Measurements from ENCODE around the gene CRYBG1. TPM values are rescaled to one million over a fixed set of nuclear protein-coding genes. Genes with fewer than 3 reads are reported as not detected.

Gene CRYBG1
- total and polyA plus RNA-seq, 2 donors (not counting 3 experiments of a cell fraction or from before 2014, with no cell fraction given) = 4.1 to 30.1 TPM

- no peaks in the 10 kb centered on the region for H3K79me2 ChIP-seq (ENCODE audit: control insufficient read depth, insufficient read depth, low read length)
Observed at GRCh38 chr6:106385530-106385929, 25.0 kb downstream of the CRYBG1 start.

DNA sequence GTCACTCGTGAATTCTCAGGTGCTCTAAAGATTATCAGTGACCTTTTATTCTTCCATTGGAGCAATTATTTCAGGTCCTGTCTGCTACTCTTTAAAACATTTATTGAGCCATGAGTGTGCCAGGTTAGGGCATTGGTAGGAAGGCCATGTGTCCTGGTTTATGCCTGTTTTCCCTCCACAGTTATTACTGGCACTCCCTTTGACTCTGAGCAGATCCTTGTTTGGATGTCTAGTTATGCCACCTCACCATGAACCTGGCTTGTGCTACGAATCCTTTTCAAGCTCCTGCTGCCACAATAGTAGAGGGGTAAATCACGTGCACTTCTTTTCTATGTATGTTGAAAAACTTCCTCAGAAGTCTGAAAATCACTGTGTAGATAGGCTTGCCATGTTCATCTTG lies 27.4 kb downstream of the CRYBG1 start:
- Histone ChIP-seq H3K9me3 (replicated peaks; ENCODE audit: control insufficient read depth, insufficient read depth, low read length) (no peaks in the 10 kb centered on the region), H3K27me3 (ENCODE audit: control insufficient read depth in 2 of 2, insufficient read depth in 2 of 2, low read length in 2 of 2) (peaks cover 4 to 5% of the 10 kb centered on the region in 2 experiments), H3K27ac (ENCODE audit: insufficient read depth, low read depth, low read length) (no peak overlapping the region), H3K4me1 (ENCODE audit: control insufficient read depth, extremely low read depth, insufficient read depth, low read length) (no peaks in the 10 kb centered on the region), H3K36me3 (ENCODE audit: control insufficient read depth in 2 of 2, extremely low read depth in 1 of 2, insufficient read depth in 2 of 2, low read length in 2 of 2) (no peaks in the 10 kb centered on the region), H2AFZ (ENCODE audit: low read depth, low read length) (no peak overlapping the region), H3K4me2 (ENCODE audit: insufficient read depth, low read length) (no peak overlapping the region), H4K20me1 (replicated peaks; ENCODE audit: control insufficient read depth, extremely low read depth, insufficient read depth, low read length) (no peaks in the 10 kb centered on the region), H3K9ac (replicated peaks; ENCODE audit: extremely low read depth, insufficient read depth, low read length) (no peak overlapping the region), H3K79me2 (ENCODE audit: control insufficient read depth, insufficient read depth, low read length) (no peaks in the 10 kb centered on the region), H3K4me3 (replicated peaks in 1 of 3; ENCODE audit: insufficient read depth in 1 of 3, low read depth in 1 of 3, low read length in 3 of 3) (no peak overlapping the region), H3K9me1 (replicated peaks; ENCODE audit: control insufficient read depth, extremely low read depth, insufficient read depth, low read length) (no peaks in the 10 kb centered on the region)
- dilution Hi-C loops (cut with MboI; ENCODE audit: extremely low pct_ligation_motif_present, low sequenced_read_pairs) (no loop called here), intact Hi-C loops (cut with micrococcal nuclease) (no loop called here)
- DNase-seq (ENCODE audit: low read depth, low spot score) (no peak), FAIRE-seq (no peak)
- BruUV-seq (replicated peaks) = no TSS peak
- CTCF ChIA-PET = no interaction called here
- POLR2A ChIA-PET = no interaction called here
- no peak for TF ChIP-seq GATA2 (IDR thresholded peaks at IDR 0.05; ENCODE audit: insufficient read depth, insufficient read length, low read depth, low read length)
- no peak for TF ChIP-seq MYC (IDR thresholded peaks at IDR 0.05; ENCODE audit: low read depth, low read length)
- TF ChIP-seq JUN (IDR thresholded peaks at IDR 0.05; ENCODE audit: borderline replicate concordance, insufficient read depth, insufficient read length, low read depth) = no peak
- no peak for TF ChIP-seq FOS (IDR thresholded peaks at IDR 0.05; ENCODE audit: borderline replicate concordance, insufficient read depth, low read length)
- no peak for TF ChIP-seq POLR2AphosphoS5 (IDR thresholded peaks at IDR 0.05; ENCODE audit: insufficient read depth, low read depth, low read length)
- TF ChIP-seq, protein P1, sequence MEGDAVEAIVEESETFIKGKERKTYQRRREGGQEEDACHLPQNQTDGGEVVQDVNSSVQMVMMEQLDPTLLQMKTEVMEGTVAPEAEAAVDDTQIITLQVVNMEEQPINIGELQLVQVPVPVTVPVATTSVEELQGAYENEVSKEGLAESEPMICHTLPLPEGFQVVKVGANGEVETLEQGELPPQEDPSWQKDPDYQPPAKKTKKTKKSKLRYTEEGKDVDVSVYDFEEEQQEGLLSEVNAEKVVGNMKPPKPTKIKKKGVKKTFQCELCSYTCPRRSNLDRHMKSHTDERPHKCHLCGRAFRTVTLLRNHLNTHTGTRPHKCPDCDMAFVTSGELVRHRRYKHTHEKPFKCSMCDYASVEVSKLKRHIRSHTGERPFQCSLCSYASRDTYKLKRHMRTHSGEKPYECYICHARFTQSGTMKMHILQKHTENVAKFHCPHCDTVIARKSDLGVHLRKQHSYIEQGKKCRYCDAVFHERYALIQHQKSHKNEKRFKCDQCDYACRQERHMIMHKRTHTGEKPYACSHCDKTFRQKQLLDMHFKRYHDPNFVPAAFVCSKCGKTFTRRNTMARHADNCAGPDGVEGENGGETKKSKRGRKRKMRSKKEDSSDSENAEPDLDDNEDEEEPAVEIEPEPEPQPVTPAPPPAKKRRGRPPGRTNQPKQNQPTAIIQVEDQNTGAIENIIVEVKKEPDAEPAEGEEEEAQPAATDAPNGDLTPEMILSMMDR (IDR thresholded peaks at IDR 0.05; ENCODE audit: extremely low read depth in 1 of 2, insufficient read depth in 1 of 2, low read depth in 1 of 2, low read length in 2 of 2) = no peak
- TF ChIP-seq POLR2A (IDR thresholded peaks at IDR 0.05; ENCODE audit: low read depth, low read length) = no peak
- no peak for TF ChIP-seq EZH2 (IDR thresholded peaks at IDR 0.05; ENCODE audit: borderline replicate concordance, low read depth, low read length, severe bottlenecking)
- TF ChIP-seq, protein P2, sequence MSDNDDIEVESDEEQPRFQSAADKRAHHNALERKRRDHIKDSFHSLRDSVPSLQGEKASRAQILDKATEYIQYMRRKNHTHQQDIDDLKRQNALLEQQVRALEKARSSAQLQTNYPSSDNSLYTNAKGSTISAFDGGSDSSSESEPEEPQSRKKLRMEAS (IDR thresholded peaks at IDR 0.05; ENCODE audit: insufficient read depth, insufficient read length) = no peak

More at GRCh38 chr6:106385530-106385929, 25.0 kb downstream of the CRYBG1 start:
- Histone ChIP-seq H2AFZ (ENCODE audit: low read depth, low read length) (no peak overlapping the region), H3K27ac (ENCODE audit: insufficient read depth, low read depth, low read length) (no peak overlapping the region), H3K9ac (replicated peaks; ENCODE audit: extremely low read depth, insufficient read depth, low read length) (no peak overlapping the region), H3K4me1 (ENCODE audit: control insufficient read depth, extremely low read depth, insufficient read depth, low read length) (peaks cover 5% of the 10 kb centered on the region), H3K27me3 (ENCODE audit: control insufficient read depth in 2 of 2, insufficient read depth in 2 of 2, low read length in 2 of 2) (peaks cover 4% of the 10 kb centered on the region in 2 experiments), H3K36me3 (ENCODE audit: control insufficient read depth in 2 of 2, extremely low read depth in 1 of 2, insufficient read depth in 2 of 2, low read length in 2 of 2) (no peaks in the 10 kb centered on the region), H3K9me1 (replicated peaks; ENCODE audit: control insufficient read depth, extremely low read depth, insufficient read depth, low read length) (no peaks in the 10 kb centered on the region), H3K9me3 (replicated peaks; ENCODE audit: control insufficient read depth, insufficient read depth, low read length) (no peaks in the 10 kb centered on the region), H4K20me1 (replicated peaks; ENCODE audit: control insufficient read depth, extremely low read depth, insufficient read depth, low read length) (no peaks in the 10 kb centered on the region), H3K4me2 (ENCODE audit: insufficient read depth, low read length) (no peak overlapping the region), H3K4me3 (replicated peaks in 1 of 3; ENCODE audit: insufficient read depth in 1 of 3, low read depth in 1 of 3, low read length in 3 of 3) (no peak overlapping the region)
- FAIRE-seq (no peak), DNase-seq (ENCODE audit: low read depth, low spot score) (no peak)
- ChIA-PET CTCF (no interaction called here), POLR2A (no interaction called here)
- no TSS peak for BruUV-seq (replicated peaks)
- dilution Hi-C loops (cut with MboI; ENCODE audit: extremely low pct_ligation_motif_present, low sequenced_read_pairs) = no loop called here
- TF ChIP-seq FOS (IDR thresholded peaks at IDR 0.05; ENCODE audit: borderline replicate concordance, insufficient read depth, low read length) (no peak), POLR2A (IDR thresholded peaks at IDR 0.05; ENCODE audit: low read depth, low read length) (no peak), MYC (IDR thresholded peaks at IDR 0.05; ENCODE audit: low read depth, low read length) (no peak), JUN (IDR thresholded peaks at IDR 0.05; ENCODE audit: borderline replicate concordance, insufficient read depth, insufficient read length, low read depth) (no peak), GATA2 (IDR thresholded peaks at IDR 0.05; ENCODE audit: insufficient read depth, insufficient read length, low read depth, low read length) (no peak), POLR2AphosphoS5 (IDR thresholded peaks at IDR 0.05; ENCODE audit: insufficient read depth, low read depth, low read length) (no peak)
- TF ChIP-seq, protein P2 (IDR thresholded peaks at IDR 0.05; ENCODE audit: insufficient read depth, insufficient read length) = no peak
- intact Hi-C loops (cut with micrococcal nuclease) = no loop called here
